Uterus (tissue), 2 donors: Measurements from ENCODE around the gene DHX30.

ENCODE experiments used
- CTCF ChIP-seq, 4 experiments: fragments of 200-600 bp in 2 of 4; fragments of 450-650 bp in 2 of 4; sonication (generic) in 2 of 4; IDR thresholded peaks; one replicate each; pipeline ENCODE4 v1.5.1; 2016 to 2019; ENCODE audit warnings: antibody characterized with exemption in 4 of 4, mild to moderate bottlenecking in 2 of 4, moderate library complexity in 1 of 4
- POLR2A ChIP-seq, 2 donors: fragments of 450-650 bp; IDR thresholded peaks; one replicate each; pipeline ENCODE4 v1.6.1; 2016; ENCODE audit warnings: antibody characterized with exemption in 2 of 2, mild to moderate bottlenecking in 1 of 2, moderate library complexity in 1 of 2

GRCh38 chr3:47882338-47882737, 79.4 kb downstream of the DHX30 start:
- TF ChIP-seq POLR2A (IDR thresholded peaks at IDR 0.05): no peak
- no peak for TF ChIP-seq CTCF (IDR thresholded peaks at IDR 0.05)
